CD14-positive monocyte (primary cell): ENCODE data around the gene DOCK8. TPM values are rescaled to one million over a fixed set of nuclear protein-coding genes. Genes with fewer than 3 reads are reported as not detected.

Source experiments
- DNase-seq, 3 donors: peaks; one replicate each; pipeline ENCODE4 v3.0.0-alpha.2; 2011 to 2022
- H2AFZ ChIP-seq: 2 replicates; pipeline ENCODE4 v1.6.0; 2012; ENCODE audit warnings: mild to moderate bottlenecking, low read depth, low read length, inconsistent platforms; ENCODE audit not compliant: insufficient read depth, poor library complexity, severe bottlenecking
- H3K27ac ChIP-seq, 2 donors: 1 replicate in 1 of 2; 2 replicates in 1 of 2; pipeline ENCODE4 v1.5.1; 2012 to 2013; ENCODE audit warnings: low read length in 2 of 2, control low read depth in 1 of 2, inconsistent platforms in 1 of 2, low read depth in 1 of 2, mild to moderate bottlenecking in 1 of 2
- H3K27me3 ChIP-seq, 2 donors: one replicate each; pipeline versions ENCODE4 v1.6.0 to v1.6.1; 2011 to 2013; ENCODE audit warnings: low read length in 2 of 2; ENCODE audit not compliant: control insufficient read depth in 2 of 2, insufficient read depth in 2 of 2
- H3K36me3 ChIP-seq, 2 donors: replicated peaks in 1 of 2; 1 replicate in 1 of 2; 2 replicates in 1 of 2; pipeline versions ENCODE4 v1.5.1 to v1.6.1; 2012 to 2013; ENCODE audit warnings: low read length in 2 of 2, control low read depth in 1 of 2, inconsistent platforms in 1 of 2, mild to moderate bottlenecking in 1 of 2; ENCODE audit not compliant: insufficient read depth in 2 of 2, control insufficient read depth in 1 of 2
- H3K4me1 ChIP-seq, 2 donors: 1 replicate in 1 of 2; 2 replicates in 1 of 2; pipeline versions ENCODE4 v1.5.1 to v1.6.1; 2012 to 2013; ENCODE audit warnings: low read length in 2 of 2, control low read depth in 1 of 2, inconsistent platforms in 1 of 2, mild to moderate bottlenecking in 1 of 2, moderate library complexity in 1 of 2; ENCODE audit not compliant: insufficient read depth in 2 of 2, control insufficient read depth in 1 of 2
- H3K4me2 ChIP-seq: replicated peaks from 2 replicates; pipeline ENCODE3; 2012; ENCODE audit warnings: low read length, moderate library complexity, mild to moderate bottlenecking; ENCODE audit not compliant: poor library complexity, severe bottlenecking; ENCODE audit errors: extremely low read depth
- H3K4me3 ChIP-seq, 3 experiments: fragments of 200-600 bp in 1 of 3; sonication (generic) in 1 of 3; replicated peaks in 1 of 3; 1 replicate in 2 of 3; 2 replicates in 1 of 3; pipeline ENCODE4 v1.5.1; 2011 to 2013; ENCODE audit warnings: low read length in 3 of 3, mild to moderate bottlenecking in 3 of 3, control low read depth in 2 of 3, low read depth in 2 of 3, inconsistent platforms in 1 of 3, moderate library complexity in 1 of 3
- H3K79me2 ChIP-seq: 2 replicates; pipeline ENCODE4 v1.6.0; 2012; ENCODE audit warnings: mild to moderate bottlenecking, control low read depth, inconsistent platforms, low read length, moderate library complexity; ENCODE audit not compliant: insufficient read depth
- H3K9ac ChIP-seq: 2 replicates; pipeline ENCODE4 v1.6.0; 2017; ENCODE audit warnings: low read length, mild to moderate bottlenecking; ENCODE audit not compliant: insufficient read depth, poor library complexity, severe bottlenecking
- H3K9me3 ChIP-seq, 2 donors: replicated peaks in 1 of 2; 1 replicate in 1 of 2; 2 replicates in 1 of 2; pipeline versions ENCODE4 v1.5.1 to v1.6.1; 2012 to 2013; ENCODE audit warnings: low read length in 2 of 2, control low read depth in 1 of 2; ENCODE audit not compliant: control insufficient read depth in 1 of 2, insufficient read depth in 1 of 2
- H4K20me1 ChIP-seq: 2 replicates; pipeline ENCODE4 v1.6.0; 2012; ENCODE audit warnings: mild to moderate bottlenecking, low read length, control low read depth, moderate library complexity; ENCODE audit not compliant: insufficient read depth
- H3K27ac Mint-ChIP-seq, 7 donors: one replicate each; pipeline ENCODE4 v1.8.0; 2020; ENCODE audit warnings: mild to moderate bottlenecking in 7 of 7, mixed read lengths in 7 of 7, moderate library complexity in 6 of 7, inconsistent platforms in 2 of 7
- H3K27me3 Mint-ChIP-seq, 3 donors: one replicate each; pipeline ENCODE4 v1.8.0; 2021 to 2022; ENCODE audit warnings: low read depth in 3 of 3, mild to moderate bottlenecking in 3 of 3, mixed read lengths in 3 of 3, moderate library complexity in 3 of 3, inconsistent platforms in 1 of 3
- H3K36me3 Mint-ChIP-seq, 2 donors: one replicate each; pipeline ENCODE4 v1.8.0; 2020; ENCODE audit warnings: mixed read lengths in 2 of 2, inconsistent platforms in 1 of 2, mild to moderate bottlenecking in 1 of 2
- H3K4me1 Mint-ChIP-seq: one replicate; pipeline ENCODE4 v1.8.0; 2020; ENCODE audit warnings: mild to moderate bottlenecking, mixed read lengths
- H3K4me3 Mint-ChIP-seq, 2 donors: one replicate each; pipeline ENCODE4 v1.8.0; 2020; ENCODE audit warnings: mild to moderate bottlenecking in 2 of 2, mixed read lengths in 2 of 2, moderate library complexity in 1 of 2
- H3K9me3 Mint-ChIP-seq, 7 donors: one replicate each; pipeline ENCODE4 v1.8.0; 2020 to 2022; ENCODE audit warnings: mixed read lengths in 7 of 7, mild to moderate bottlenecking in 6 of 7, moderate library complexity in 6 of 7, inconsistent platforms in 2 of 7
- WGBS: methylation state at CpG from one replicate; pipeline ENCODE4 v1.1.5; 2013; ENCODE audit warnings: missing lambda C conversion rate; ENCODE audit not compliant: insufficient coverage; 5-methylcytosine and 5-hydroxymethylcytosine counted together
- intact Hi-C, 2 donors: fragments of 100-400 bp; cut with micrococcal nuclease; formaldehyde crosslinking; loops; one replicate each; pipeline versions ENCODE4 v1.15.0 to v1.15.1; 2023
- polyA plus RNA-seq, 3 donors: library from polyadenylated mRNA; depleted of rRNA in 1 of 3; unstranded in 2 of 3; stranded (reverse) in 1 of 3; fragments of 300-500 nt in 2 of 3; fragments of >200 nt in 1 of 3; fragmentation: Illumina TruSeq in 2 of 3; gene quantifications; 1 replicate in 2 of 3; 2 replicates in 1 of 3; pipeline ENCODE4 v1.2.3, GENCODE V29; 2012 to 2021
- TF ChIP-seq, protein P1 (sequence below): fragments of 200-600 bp; IDR thresholded peaks from one replicate; pipeline ENCODE4 v1.8.0; 2022; ENCODE audit warnings: antibody characterized with exemption, mild to moderate bottlenecking

DOCK8 gene
- polyA plus RNA-seq, 3 donors, result 46.8 to 100 (median 95.4) TPM

DNA sequence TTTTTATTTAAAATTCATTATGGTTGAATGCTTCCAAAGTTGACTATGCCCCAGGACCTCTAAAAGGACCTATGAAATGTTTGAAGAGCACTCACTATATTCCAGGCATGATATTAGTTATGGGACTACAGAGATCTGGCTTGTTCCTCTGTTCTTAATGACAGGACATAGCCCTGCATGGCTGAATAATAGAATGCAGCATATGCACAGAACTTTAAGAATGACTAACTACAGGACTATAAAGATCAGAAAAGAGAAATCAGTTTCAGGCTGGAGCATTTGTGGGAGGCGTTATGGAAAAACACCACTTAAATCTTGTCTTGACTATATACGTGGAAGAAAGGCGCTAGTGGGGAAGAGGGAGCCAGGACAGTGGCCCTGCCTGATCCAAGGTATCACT, 239.2 kb downstream of the DOCK8 start:
- Mint-ChIP-seq H3K27ac (no peak overlapping the region), H3K36me3 (peaks cover 85 to 97% of the 10 kb centered on the region in 2 donors), H3K4me1 (no peaks in the 10 kb centered on the region), H3K9me3 (no peaks in the 10 kb centered on the region), H3K4me3 (no peak overlapping the region), H3K27me3 (no peaks in the 10 kb centered on the region)
- no peak for DNase-seq
- Histone ChIP-seq H3K4me3 (no peak overlapping the region), H4K20me1 (peaks cover 95% of the 10 kb centered on the region), H3K9ac (no peak overlapping the region), H3K27ac (no peak overlapping the region), H3K9me3 (no peaks in the 10 kb centered on the region), H3K79me2 (peaks cover 4% of the 10 kb centered on the region), H3K27me3 (no peaks in the 10 kb centered on the region), H2AFZ (no peak overlapping the region), H3K4me2 (no peak overlapping the region), H3K36me3 (peaks cover 95 to 99% of the 10 kb centered on the region in 2 donors), H3K4me1 (no peaks in the 10 kb centered on the region)
- intact Hi-C loops, result no loop called here
- WGBS, result no CpG with 5 or more reads among the region's 3 CpGs
- TF ChIP-seq, protein P1, sequence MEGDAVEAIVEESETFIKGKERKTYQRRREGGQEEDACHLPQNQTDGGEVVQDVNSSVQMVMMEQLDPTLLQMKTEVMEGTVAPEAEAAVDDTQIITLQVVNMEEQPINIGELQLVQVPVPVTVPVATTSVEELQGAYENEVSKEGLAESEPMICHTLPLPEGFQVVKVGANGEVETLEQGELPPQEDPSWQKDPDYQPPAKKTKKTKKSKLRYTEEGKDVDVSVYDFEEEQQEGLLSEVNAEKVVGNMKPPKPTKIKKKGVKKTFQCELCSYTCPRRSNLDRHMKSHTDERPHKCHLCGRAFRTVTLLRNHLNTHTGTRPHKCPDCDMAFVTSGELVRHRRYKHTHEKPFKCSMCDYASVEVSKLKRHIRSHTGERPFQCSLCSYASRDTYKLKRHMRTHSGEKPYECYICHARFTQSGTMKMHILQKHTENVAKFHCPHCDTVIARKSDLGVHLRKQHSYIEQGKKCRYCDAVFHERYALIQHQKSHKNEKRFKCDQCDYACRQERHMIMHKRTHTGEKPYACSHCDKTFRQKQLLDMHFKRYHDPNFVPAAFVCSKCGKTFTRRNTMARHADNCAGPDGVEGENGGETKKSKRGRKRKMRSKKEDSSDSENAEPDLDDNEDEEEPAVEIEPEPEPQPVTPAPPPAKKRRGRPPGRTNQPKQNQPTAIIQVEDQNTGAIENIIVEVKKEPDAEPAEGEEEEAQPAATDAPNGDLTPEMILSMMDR, result no peak

DNA sequence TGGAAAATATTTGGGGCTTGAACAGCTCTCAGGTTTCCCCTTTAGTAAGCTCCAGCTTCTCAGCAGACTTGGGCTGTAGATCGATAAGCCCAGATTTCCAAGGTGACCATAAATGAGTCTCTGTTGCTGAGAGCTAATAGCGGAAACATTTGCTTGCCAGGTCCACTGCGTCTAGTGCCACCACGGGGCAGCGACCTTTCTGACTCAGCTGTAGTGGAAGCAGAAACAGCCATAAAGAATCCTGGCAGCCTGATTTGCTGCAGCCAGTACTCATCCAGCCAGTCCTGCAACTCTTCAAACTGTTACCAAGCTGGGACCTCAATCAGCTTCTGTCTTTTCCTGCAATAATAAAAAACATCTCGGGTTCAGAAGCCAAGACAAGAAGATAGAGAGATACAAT, 241.7 kb downstream of the DOCK8 start:
- intact Hi-C loops, result no loop called here
- Histone ChIP-seq H3K79me2 (peaks cover 4% of the 10 kb centered on the region), H3K9me3 (no peaks in the 10 kb centered on the region), H3K4me1 (no peaks in the 10 kb centered on the region), H3K36me3 (peaks cover 91 to 98% of the 10 kb centered on the region in 2 donors), H3K4me2 (no peak overlapping the region), H4K20me1 (peaks cover 95% of the 10 kb centered on the region), H2AFZ (no peak overlapping the region), H3K9ac (no peak overlapping the region), H3K4me3 (no peak overlapping the region), H3K27ac (no peak overlapping the region), H3K27me3 (no peaks in the 10 kb centered on the region)
- Mint-ChIP-seq H3K4me1 (no peaks in the 10 kb centered on the region), H3K36me3 (peaks cover 81 to 87% of the 10 kb centered on the region in 2 donors), H3K4me3 (no peak overlapping the region), H3K9me3 (no peaks in the 10 kb centered on the region), H3K27ac (no peak overlapping the region), H3K27me3 (no peaks in the 10 kb centered on the region)
- WGBS, result 98% methylated on average over 6 of the region's 6 CpGs
- no peak for DNase-seq
- TF ChIP-seq, protein P1, result no peak
